ENCODE measurements around the gene FKBP15. TPM values are rescaled to one million over a fixed set of nuclear protein-coding genes. Genes with fewer than 3 reads are reported as not detected.

The FKBP15 gene
- total RNA-seq, 2 experiments from 2014 or later, result 37.4 to 40.7 TPM

DNA sequence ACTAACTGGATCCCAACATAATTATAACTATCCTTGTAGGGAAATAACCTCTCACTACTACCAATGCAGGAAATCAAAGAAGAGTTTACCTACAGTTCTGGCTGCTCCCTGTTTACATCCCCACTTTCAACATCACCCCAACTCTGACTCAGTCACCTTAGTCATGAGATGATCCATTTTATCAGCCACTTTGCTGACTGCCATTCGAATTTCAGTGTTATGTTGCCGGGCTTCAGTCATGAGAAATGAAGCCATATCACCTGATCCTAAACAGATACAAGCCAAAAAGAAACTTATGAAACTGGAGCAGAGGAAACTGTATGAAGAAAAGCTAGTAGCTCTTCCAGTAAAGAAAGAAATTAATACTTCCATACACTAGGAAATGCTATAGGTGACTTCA, 36.5 kb downstream of the FKBP15 start:
- DNase-seq (no peak), ATAC-seq (ENCODE audit: low read depth) (no peak)
- Mint-ChIP-seq H3K4me3 (no peak overlapping the region), H3K27me3 (no peaks in the 10 kb centered on the region), H3K36me3 (peaks cover 43% of the 10 kb centered on the region), H3K27ac (no peak overlapping the region), H3K9me3 (no peaks in the 10 kb centered on the region), H3K4me1 (peaks cover 9% of the 10 kb centered on the region)
- POLR2A ChIA-PET, result interaction anchor here (0.5 kb wide), 1 partner anchor 22 kb away, joined by 3 read pairs; no protein-coding TSS in a partner anchor

GRCh38 chr9:113183956-113184488, 37.1 kb downstream of the FKBP15 start:
- no peak overlapping the region for H3K27ac Mint-ChIP-seq
- no peak overlapping the region for H3K4me3 Mint-ChIP-seq
- POLR2A ChIA-PET, result no interaction called here
- ATAC-seq (ENCODE audit: low read depth) (no peak), DNase-seq (no peak)
- no peaks in the 10 kb centered on the region for H3K27me3 Mint-ChIP-seq
- peaks cover 9% of the 10 kb centered on the region for H3K4me1 Mint-ChIP-seq
- H3K36me3 Mint-ChIP-seq, result peaks cover 45% of the 10 kb centered on the region
- no peaks in the 10 kb centered on the region for H3K9me3 Mint-ChIP-seq

- no peak for DNase-seq
- Mint-ChIP-seq H3K9me3 (no peaks in the 10 kb centered on the region), H3K4me3 (no peak overlapping the region), H3K27ac (no peak overlapping the region), H3K27me3 (no peaks in the 10 kb centered on the region), H3K4me1 (peaks cover 2% of the 10 kb centered on the region), H3K36me3 (peaks cover 55% of the 10 kb centered on the region)
- ATAC-seq (ENCODE audit: low read depth), result no peak
- POLR2A ChIA-PET, result no interaction called here
Observed at GRCh38 chr9:113181165-113181564, 39.9 kb downstream of the FKBP15 start.

DNA sequence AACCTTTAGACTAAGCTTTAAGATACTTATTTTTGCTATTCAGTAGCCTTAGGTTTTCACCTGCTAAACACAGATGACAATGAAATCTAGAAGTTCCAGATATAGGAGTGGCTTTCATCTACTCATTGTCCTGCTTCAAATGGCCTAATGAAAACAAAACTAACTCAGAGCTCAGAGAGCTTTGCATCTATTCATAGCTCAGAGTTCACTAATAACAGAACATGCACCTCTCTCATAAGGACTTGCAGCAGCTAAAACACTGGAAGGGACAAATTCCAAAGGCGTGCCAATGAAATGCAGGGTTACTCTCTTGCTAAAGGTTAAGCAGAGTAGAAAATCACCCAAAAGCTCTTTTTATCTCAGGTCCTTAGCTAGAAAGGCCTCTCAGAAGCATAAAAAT, 41.2 kb downstream of the FKBP15 start:
- H3K27ac Mint-ChIP-seq, result no peak overlapping the region
- no peak overlapping the region for H3K4me3 Mint-ChIP-seq
- DNase-seq, result no peak
- peaks cover 2% of the 10 kb centered on the region for H3K4me1 Mint-ChIP-seq
- ATAC-seq (ENCODE audit: low read depth), result no peak
- no peaks in the 10 kb centered on the region for H3K27me3 Mint-ChIP-seq
- H3K36me3 Mint-ChIP-seq, result peaks cover 50% of the 10 kb centered on the region
- POLR2A ChIA-PET, result no interaction called here
- no peaks in the 10 kb centered on the region for H3K9me3 Mint-ChIP-seq

GRCh38 chr9:113178087-113178486, 43.0 kb downstream of the FKBP15 start:
- Mint-ChIP-seq H3K9me3 (no peaks in the 10 kb centered on the region), H3K4me3 (no peak overlapping the region), H3K27ac (no peak overlapping the region), H3K27me3 (no peaks in the 10 kb centered on the region), H3K36me3 (peaks cover 52% of the 10 kb centered on the region), H3K4me1 (peaks cover 2% of the 10 kb centered on the region)
- POLR2A ChIA-PET, result no interaction called here
- no peak for DNase-seq
- ATAC-seq (ENCODE audit: low read depth), result no peak

DNA sequence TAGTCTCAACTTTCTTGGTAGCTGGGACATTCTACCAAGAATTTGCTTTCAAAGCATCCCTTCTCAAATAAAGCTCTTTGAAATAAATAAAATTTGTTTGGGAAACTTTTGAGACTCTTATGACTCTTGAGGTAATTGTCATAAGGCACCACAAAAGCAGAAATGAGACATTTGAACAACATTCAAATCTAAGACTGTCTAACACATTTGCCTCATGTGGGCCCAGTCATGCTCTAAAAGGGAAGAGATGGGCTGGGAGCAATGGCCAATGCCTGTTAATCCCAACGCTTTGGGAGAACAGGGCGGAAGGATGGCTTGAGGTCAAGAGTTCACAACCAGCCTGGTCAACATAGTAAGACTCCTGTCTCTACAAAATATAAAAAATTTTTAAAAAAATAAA, 43.8 kb downstream of the FKBP15 start:
- no peak for ATAC-seq (ENCODE audit: low read depth)
- POLR2A ChIA-PET, result no interaction called here
- H3K27ac Mint-ChIP-seq, result no peak overlapping the region
- peaks cover 54% of the 10 kb centered on the region for H3K36me3 Mint-ChIP-seq
- no peak for DNase-seq
- H3K4me1 Mint-ChIP-seq, result peaks cover 2% of the 10 kb centered on the region
- H3K4me3 Mint-ChIP-seq, result no peak overlapping the region
- H3K27me3 Mint-ChIP-seq, result no peaks in the 10 kb centered on the region
- no peaks in the 10 kb centered on the region for H3K9me3 Mint-ChIP-seq

DNA sequence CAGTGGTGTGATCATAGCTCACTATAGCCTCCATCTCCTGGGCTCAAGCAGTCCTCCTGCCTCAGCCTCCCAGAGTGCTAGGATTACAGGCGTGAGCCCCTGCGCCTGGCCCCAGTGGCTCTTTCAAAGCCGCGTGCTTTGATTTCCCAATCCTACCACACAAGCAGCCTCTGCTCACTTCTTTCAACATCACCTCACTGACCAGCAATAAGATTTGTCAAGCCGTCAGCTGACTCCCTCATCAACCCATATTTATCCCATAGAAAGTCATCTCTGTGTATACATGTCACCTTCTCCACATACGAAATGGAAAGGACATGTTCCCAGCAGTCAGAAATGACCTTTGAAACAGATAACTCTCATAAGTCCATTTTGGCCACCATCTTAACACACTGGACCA, 44.3 kb downstream of the FKBP15 start:
- H3K4me3 Mint-ChIP-seq, result no peak overlapping the region
- no peak for DNase-seq
- H3K9me3 Mint-ChIP-seq, result no peaks in the 10 kb centered on the region
- H3K36me3 Mint-ChIP-seq, result peaks cover 54% of the 10 kb centered on the region
- POLR2A ChIA-PET, result interaction anchor here (0.6 kb wide), 1 partner anchor 287 kb away, joined by 3 read pairs; the partner anchor contains the start of gene RGS3
- H3K27ac Mint-ChIP-seq, result no peak overlapping the region
- ATAC-seq (ENCODE audit: low read depth), result no peak
- no peaks in the 10 kb centered on the region for H3K27me3 Mint-ChIP-seq
- H3K4me1 Mint-ChIP-seq, result peaks cover 2% of the 10 kb centered on the region

DNA sequence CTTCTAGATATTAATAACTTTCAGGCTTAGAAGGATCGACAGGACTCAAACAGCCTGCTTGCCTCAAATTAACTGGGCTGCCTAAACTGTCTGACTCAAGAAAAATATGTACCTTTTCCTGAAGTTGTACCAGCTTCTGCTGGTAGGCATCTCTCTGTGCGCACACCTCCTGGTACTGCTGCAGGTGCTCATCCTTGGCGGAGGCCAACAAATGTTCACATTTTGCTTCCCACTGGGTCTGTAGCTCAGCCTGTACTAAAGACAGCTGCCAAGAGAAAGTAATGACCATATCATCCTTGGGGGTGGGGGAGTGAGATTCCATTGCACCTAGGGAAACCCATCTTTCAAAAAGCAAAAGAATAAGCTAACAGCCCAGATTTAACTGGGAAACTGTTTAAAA, 47.7 kb downstream of the FKBP15 start:
- POLR2A ChIA-PET, result no interaction called here
- Mint-ChIP-seq H3K4me1 (no peaks in the 10 kb centered on the region), H3K4me3 (no peak overlapping the region), H3K27me3 (no peaks in the 10 kb centered on the region), H3K9me3 (no peaks in the 10 kb centered on the region), H3K27ac (no peak overlapping the region), H3K36me3 (peaks cover 57% of the 10 kb centered on the region)
- ATAC-seq (ENCODE audit: low read depth) (no peak), DNase-seq (no peak)

DNA sequence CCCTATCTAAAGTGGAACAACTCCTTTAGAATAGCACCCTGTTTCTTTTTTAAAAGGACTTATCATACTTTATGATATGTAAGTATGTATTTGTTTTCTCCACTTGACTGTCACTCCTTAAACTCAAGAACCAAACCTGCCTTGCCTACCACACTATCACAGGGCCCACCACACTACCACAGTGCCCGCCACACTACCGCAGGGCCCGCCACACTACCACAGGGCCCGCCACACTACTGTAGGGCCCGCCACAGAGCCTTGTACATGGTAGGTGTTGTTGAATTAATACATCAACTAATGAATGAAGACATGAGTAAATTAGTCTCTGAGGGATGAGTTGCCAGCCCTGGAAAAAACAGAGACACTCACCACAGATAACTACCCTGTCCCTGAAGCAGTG, 52.3 kb downstream of the FKBP15 start:
- Mint-ChIP-seq H3K27ac (no peak overlapping the region), H3K9me3 (no peaks in the 10 kb centered on the region), H3K4me1 (no peaks in the 10 kb centered on the region), H3K27me3 (no peaks in the 10 kb centered on the region), H3K4me3 (no peak overlapping the region), H3K36me3 (peaks cover 48% of the 10 kb centered on the region)
- ATAC-seq (ENCODE audit: low read depth) (no peak), DNase-seq (no peak)
- POLR2A ChIA-PET, result no interaction called here

DNA sequence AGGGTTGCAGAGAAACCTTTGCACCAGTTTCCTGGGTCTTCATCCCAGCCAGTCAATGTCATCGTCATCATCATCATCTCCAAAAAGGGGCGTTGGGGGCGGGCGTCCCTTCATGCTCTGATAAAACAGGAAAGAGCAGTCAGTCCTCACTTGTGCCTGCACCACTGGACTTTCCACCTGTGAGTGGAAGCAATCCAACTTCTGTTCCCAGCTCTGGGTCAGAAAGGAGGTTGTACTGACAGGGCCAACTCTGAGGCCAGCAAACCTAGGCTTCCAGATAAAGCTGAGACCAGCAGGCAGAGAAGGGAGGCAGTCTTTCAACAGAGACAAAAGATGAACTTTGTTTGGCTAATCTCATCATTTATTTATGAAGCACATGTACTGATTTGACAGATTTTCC, 55.0 kb downstream of the FKBP15 start:
- ATAC-seq (ENCODE audit: low read depth) (no peak), DNase-seq (no peak)
- H3K27ac Mint-ChIP-seq, result no peak overlapping the region
- H3K36me3 Mint-ChIP-seq, result peaks cover 29% of the 10 kb centered on the region
- POLR2A ChIA-PET, result no interaction called here
- no peaks in the 10 kb centered on the region for H3K27me3 Mint-ChIP-seq
- H3K4me3 Mint-ChIP-seq, result no peak overlapping the region
- no peaks in the 10 kb centered on the region for H3K9me3 Mint-ChIP-seq
- peaks cover under 1% of the 10 kb centered on the region for H3K4me1 Mint-ChIP-seq

DNA sequence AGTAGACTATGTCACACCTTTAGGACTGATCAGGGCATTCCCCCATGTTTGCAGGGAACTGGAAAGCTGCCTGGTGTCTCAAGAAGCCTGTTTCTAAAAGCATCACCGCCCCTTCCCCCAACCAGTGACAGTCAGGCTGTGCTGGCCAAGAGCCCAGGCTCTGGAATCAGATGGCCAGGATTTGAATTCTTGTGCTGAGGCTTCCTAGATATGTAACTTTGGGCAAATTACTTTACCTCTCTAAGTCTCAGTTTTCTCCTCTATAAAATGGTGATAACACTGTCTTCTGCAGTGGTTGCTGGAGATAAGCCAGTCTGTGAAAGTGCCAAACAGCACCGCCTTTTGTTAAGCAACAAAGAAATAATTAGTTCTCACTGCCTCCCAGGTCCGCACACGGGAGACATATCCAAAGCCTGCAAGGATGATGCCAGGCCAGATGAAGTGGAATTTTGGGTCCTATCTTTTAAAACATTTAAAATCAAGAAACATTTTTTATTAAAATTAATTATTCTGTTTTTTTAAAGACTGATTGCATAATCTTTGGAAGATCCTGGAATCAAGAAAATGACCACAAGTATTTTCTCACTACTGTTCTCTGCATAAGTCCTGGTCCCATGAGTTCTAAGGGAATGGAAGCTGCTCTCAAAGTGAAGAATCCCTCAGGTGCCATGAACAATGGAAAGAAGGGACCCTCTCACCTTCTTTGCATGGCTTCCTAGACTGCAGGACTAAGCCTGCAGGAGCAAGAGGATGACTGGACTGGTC, 56.4 kb downstream of the FKBP15 start:
- no peak for ATAC-seq (ENCODE audit: low read depth)
- POLR2A ChIA-PET, result no interaction called here

DNA sequence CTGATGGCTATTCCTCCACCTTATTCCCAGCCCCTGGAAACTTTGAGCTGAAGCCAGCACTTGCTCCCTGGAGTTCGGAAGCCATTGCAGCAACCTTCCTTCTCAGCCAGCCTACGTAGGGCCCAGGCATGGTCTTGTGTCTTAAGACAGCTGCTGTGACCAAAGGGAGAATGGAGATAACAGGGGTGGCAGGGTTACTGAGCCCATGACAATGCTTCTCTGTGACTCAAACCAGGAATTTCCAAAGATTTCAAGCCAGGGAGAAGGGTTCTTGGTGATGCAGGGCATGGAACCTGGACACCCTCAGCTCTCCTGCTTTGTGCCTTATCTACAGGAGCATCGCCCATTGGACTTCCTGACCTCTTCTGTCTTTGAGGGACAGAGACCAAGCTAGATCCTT, 58.1 kb downstream of the FKBP15 start:
- ATAC-seq (ENCODE audit: low read depth), result no peak
- peaks cover 2% of the 10 kb centered on the region for H3K4me1 Mint-ChIP-seq
- H3K27ac Mint-ChIP-seq, result no peak overlapping the region
- peaks cover 22% of the 10 kb centered on the region for H3K36me3 Mint-ChIP-seq
- no peaks in the 10 kb centered on the region for H3K27me3 Mint-ChIP-seq
- POLR2A ChIA-PET, result interaction anchor here (0.6 kb wide), 1 partner anchor 8 kb away, joined by 3 read pairs; no protein-coding TSS in a partner anchor
- no peak overlapping the region for H3K4me3 Mint-ChIP-seq
- H3K9me3 Mint-ChIP-seq, result no peaks in the 10 kb centered on the region
- DNase-seq, result no peak

More for the DNA sequence above, 56.4 kb downstream of the FKBP15 start:
- Mint-ChIP-seq H3K4me1 (peaks cover 2% of the 10 kb centered on the region), H3K36me3 (peaks cover 27% of the 10 kb centered on the region), H3K4me3 (no peak overlapping the region), H3K9me3 (no peaks in the 10 kb centered on the region), H3K27me3 (no peaks in the 10 kb centered on the region), H3K27ac (no peak overlapping the region)
- no peak for DNase-seq

DNA sequence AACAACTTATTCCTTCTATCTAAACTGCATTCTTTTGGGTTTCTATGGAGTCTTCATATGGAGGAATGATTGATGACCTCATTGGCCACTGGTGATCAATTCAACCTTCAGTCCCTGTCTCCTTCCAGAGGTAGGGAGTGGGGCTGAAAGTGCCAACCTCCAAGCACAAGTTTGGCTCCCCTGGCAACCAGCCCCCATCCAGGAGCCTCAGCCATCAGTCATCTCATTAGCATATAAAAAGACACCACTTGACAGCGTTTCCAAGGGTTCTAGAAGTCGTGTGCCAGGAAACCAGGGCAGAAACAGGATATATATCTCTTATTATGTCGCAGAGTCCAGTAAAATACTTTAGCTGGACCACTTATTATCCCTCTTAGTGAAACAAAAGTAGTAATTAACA, 60.5 kb downstream of the FKBP15 start:
- POLR2A ChIA-PET, result no interaction called here

GRCh38 chr9:113158446-113158845, 62.6 kb downstream of the FKBP15 start:
- Mint-ChIP-seq H3K9me3 (no peaks in the 10 kb centered on the region), H3K27me3 (no peaks in the 10 kb centered on the region), H3K4me1 (peaks cover 24% of the 10 kb centered on the region), H3K27ac (no peak overlapping the region), H3K4me3 (no peak overlapping the region), H3K36me3 (peaks cover 11% of the 10 kb centered on the region)
- DNase-seq (no peak), ATAC-seq (ENCODE audit: low read depth) (no peak)
- POLR2A ChIA-PET, result no interaction called here

More for the DNA sequence above, 60.5 kb downstream of the FKBP15 start:
- DNase-seq (no peak), ATAC-seq (ENCODE audit: low read depth) (no peak)
- no peak overlapping the region for H3K4me3 Mint-ChIP-seq
- H3K4me1 Mint-ChIP-seq, result peaks cover 16% of the 10 kb centered on the region
- no peak overlapping the region for H3K27ac Mint-ChIP-seq
- H3K36me3 Mint-ChIP-seq, result peaks cover 11% of the 10 kb centered on the region
- no peaks in the 10 kb centered on the region for H3K27me3 Mint-ChIP-seq
- no peaks in the 10 kb centered on the region for H3K9me3 Mint-ChIP-seq

Data from activated naive CD8-positive, alpha-beta T cell treated with anti-CD3 and anti-CD28 coated beads, Interleukin-2, amount 10 ng/mL, durations not matched to agents 7 days and 5 days (primary cell).